ENCODE measurements around the gene ASPG. TPM values are rescaled to one million over a fixed set of nuclear protein-coding genes. Genes with fewer than 3 reads are reported as not detected.
A peak's percentile ranks its signal among the peaks of the same experiment; 100 is the strongest.

Gene ASPG
- total and polyA plus RNA-seq, 2 of the 13 experiments (the other 11 are each of a cell fraction or from before 2014, with no cell fraction given), result not detected

DNA sequence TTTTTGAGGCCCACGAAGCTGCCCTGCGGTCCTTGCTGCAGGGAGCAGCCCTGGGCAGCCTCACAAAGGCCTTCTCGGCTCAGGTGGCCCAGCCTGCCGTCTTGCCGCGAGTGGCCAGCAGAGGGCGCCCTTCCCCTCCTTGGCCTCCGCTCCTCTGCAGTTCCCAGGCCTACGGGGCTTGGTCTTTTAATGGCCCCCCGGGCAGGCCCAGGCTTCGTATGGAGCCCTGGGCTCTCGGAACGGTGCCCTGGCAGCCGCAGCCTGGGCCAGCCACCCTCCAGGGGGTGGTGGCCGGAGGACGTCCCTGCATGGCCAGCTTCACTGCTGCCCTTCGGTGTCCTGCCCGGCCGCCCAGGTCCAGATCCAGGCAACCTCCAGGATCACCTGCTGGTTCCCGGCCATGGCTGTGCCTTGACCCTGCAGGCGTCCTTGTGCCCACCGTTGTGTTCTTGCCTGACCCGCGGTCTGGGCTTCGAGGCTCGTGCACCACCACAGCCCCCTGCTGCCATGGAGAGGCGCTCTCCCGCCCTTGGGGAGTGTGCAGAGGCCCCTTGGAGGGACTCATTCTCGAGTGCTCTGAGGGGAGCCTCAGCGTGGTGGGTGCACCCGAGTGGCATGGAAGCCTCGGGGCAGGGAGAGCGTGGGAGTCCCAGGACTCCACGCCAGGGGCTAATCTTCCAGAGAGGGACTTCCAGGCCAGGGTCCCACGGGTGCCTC lies 9.4 kb downstream of the ASPG start (continued):
- TF ChIP-seq HNRNPLL (IDR thresholded peaks at IDR 0.05; ENCODE audit: low read depth, low read length, poor library complexity, severe bottlenecking), result peak; percentile 22
- TF ChIP-seq STAT5B (CRISPR knock-in tag; IDR thresholded peaks at IDR 0.05), result no peak
- TF ChIP-seq ZC3H4 (CRISPR knock-in tag; IDR thresholded peaks at IDR 0.05; ENCODE audit: borderline replicate concordance), result no peak
- TF ChIP-seq MAFK (conservative IDR thresholded peaks at IDR 0.05 in 1 of 2, IDR thresholded peaks at IDR 0.05 in 1 of 2; ENCODE audit: low read length in 2 of 2), result no peak
- peak; percentile 38; the same call in 1 of the 2 replicates for TF ChIP-seq RAD21 (CRISPR knock-in tag; IDR thresholded peaks at IDR 0.05)

DNA sequence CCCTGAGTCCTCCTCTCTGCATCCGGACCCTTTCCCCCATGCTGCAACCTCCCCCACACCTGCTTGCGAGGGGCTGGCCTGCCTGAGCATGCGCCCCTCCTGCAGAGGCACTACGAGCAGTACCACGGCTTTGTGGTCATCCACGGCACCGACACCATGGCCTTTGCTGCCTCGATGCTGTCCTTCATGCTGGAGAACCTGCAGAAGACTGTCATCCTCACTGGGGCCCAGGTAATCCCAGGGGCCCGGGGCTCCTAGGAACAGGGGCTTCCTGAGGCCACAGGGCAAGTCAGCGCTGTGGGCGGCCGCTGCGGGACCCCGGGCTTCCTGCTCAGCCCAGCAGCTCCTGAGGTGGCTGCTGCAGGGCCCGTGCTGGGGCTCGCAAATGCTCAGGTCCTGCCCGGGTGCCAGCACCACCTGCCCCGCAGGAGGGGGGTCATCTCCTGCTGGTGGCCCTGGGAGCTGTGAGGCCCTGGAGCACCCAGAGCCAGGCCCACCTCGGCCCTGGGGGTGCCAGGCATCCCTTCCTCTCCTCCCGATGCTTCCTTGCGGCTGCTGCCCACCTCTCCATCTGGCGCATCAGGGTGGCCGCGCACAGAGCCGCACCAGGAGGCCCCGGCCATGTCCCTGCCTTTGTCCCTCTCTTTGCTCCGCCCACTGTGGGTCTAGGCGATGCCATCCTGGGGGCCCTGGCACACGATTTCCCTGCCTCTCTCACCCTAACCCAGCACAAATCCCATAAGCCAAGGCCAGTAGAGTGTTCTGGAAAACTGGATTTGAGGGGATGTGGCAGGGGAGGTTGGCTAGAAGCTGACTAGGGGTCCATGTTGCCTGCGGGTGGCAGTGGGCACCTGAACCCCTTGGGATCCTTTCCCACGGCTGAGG lies 10.2 kb downstream of the ASPG start:
- no TSS peak for BruUV-seq (replicated peaks)
- intact Hi-C loops (cut with micrococcal nuclease; ENCODE audit: unreplicated experiment), result no loop called here
- DNase-seq (ENCODE audit: low spot score) (no peak), ATAC-seq (no peak), FAIRE-seq (no peak)
- ChIA-PET POLR2A (no interaction called here), CTCF (ENCODE audit: low intra/inter-chr PET ratio, low total read pairs) (no interaction called here)
- in situ Hi-C loops (cut with HindIII; ENCODE audit: extremely low pct_ligation_motif_present, low pct_unique_long_range_greater_than_20kb), result loop anchor here (5.0 kb wide), 1 partner anchor 37 kb away; no protein-coding TSS in a partner anchor
- H3K79me2 ChIP-seq (ENCODE audit: insufficient read depth, low read length), result no peaks in the 10 kb centered on the region
- H3K9me3 ChIP-seq (ENCODE audit: low read length), result no peaks in the 10 kb centered on the region
- H3K4me3 ChIP-seq (replicated peaks in 1 of 3; ENCODE audit: insufficient read depth in 1 of 3, low read depth in 2 of 3, low read length in 3 of 3), result no peak overlapping the region
- H3K9ac ChIP-seq (ENCODE audit: insufficient read depth, low read depth, low read length), result no peak overlapping the region
- H3K36me3 ChIP-seq (replicated peaks in 1 of 2; ENCODE audit: control insufficient read depth in 1 of 2, insufficient read depth in 2 of 2, low read length in 2 of 2), result no peaks in the 10 kb centered on the region
- 44% methylated on average over 17 of the region's 31 CpGs for WGBS (ENCODE audit: low lambda C conversion rate)
- H3K27ac ChIP-seq (ENCODE audit: extremely low read length, insufficient read depth, low read length), result no peak overlapping the region
- H3K4me2 ChIP-seq (ENCODE audit: low read depth, low read length), result no peak overlapping the region
- H2AFZ ChIP-seq (ENCODE audit: low read length), result no peak overlapping the region
- peaks cover 7 to 28% of the 10 kb centered on the region in 2 experiments; a peak in 4 of 5 replicates for H3K27me3 ChIP-seq (ENCODE audit: control insufficient read depth in 1 of 2, insufficient read depth in 2 of 2, low read length in 2 of 2)
- H3K4me1 ChIP-seq (ENCODE audit: insufficient read depth, low read length), result peaks cover 7% of the 10 kb centered on the region; the same call in 1 of the 2 replicates
- H4K20me1 ChIP-seq (ENCODE audit: insufficient read depth, low read length), result no peaks in the 10 kb centered on the region; the same call in 1 of the 2 replicates
- TF ChIP-seq PHB2 (IDR thresholded peaks at IDR 0.05; ENCODE audit: partially characterized antibody) (no peak), ASH2L (IDR thresholded peaks at IDR 0.05; ENCODE audit: insufficient read length, low read depth, low read length) (no peak), ZKSCAN8 (CRISPR knock-in tag; IDR thresholded peaks at IDR 0.05; ENCODE audit: borderline replicate concordance) (no peak), ZSCAN21 (CRISPR knock-in tag; IDR thresholded peaks at IDR 0.05; ENCODE audit: borderline replicate concordance) (no peak), SCMH1 (CRISPR knock-in tag; IDR thresholded peaks at IDR 0.05; ENCODE audit: borderline replicate concordance) (no peak), KMT2A (CRISPR knock-in tag; IDR thresholded peaks at IDR 0.05) (no peak), ZNF670 (CRISPR knock-in tag; IDR thresholded peaks at IDR 0.05; ENCODE audit: borderline replicate concordance) (no peak), ZNF761 (CRISPR knock-in tag; conservative IDR thresholded peaks at IDR 0.05) (no peak), ZNF230 (CRISPR knock-in tag; IDR thresholded peaks at IDR 0.05) (no peak), RCOR2 (CRISPR knock-in tag; IDR thresholded peaks at IDR 0.05) (no peak), RXRA (CRISPR knock-in tag; IDR thresholded peaks at IDR 0.05) (no peak)
- TF ChIP-seq, protein P1, sequence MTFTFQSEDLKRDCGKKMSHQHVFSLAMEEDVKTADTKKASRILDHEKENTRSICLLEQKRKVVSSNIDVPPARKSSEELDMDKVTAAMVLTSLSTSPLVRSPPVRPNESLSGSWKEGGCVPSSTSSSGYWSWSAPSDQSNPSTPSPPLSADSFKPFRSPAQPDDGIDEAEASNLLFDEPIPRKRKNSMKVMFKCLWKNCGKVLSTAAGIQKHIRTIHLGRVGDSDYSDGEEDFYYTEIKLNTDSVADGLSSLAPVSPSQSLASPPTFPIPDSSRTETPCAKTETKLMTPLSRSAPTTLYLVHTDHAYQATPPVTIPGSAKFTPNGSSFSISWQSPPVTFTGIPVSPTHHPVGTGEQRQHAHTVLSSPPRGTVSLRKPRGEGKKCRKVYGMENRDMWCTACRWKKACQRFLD (CRISPR knock-in tag; IDR thresholded peaks at IDR 0.05; ENCODE audit: borderline replicate concordance), result no peak
- TF ChIP-seq, protein P2, sequence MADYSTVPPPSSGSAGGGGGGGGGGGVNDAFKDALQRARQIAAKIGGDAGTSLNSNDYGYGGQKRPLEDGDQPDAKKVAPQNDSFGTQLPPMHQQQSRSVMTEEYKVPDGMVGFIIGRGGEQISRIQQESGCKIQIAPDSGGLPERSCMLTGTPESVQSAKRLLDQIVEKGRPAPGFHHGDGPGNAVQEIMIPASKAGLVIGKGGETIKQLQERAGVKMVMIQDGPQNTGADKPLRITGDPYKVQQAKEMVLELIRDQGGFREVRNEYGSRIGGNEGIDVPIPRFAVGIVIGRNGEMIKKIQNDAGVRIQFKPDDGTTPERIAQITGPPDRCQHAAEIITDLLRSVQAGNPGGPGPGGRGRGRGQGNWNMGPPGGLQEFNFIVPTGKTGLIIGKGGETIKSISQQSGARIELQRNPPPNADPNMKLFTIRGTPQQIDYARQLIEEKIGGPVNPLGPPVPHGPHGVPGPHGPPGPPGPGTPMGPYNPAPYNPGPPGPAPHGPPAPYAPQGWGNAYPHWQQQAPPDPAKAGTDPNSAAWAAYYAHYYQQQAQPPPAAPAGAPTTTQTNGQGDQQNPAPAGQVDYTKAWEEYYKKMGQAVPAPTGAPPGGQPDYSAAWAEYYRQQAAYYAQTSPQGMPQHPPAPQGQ (CRISPR knock-in tag; IDR thresholded peaks at IDR 0.05; ENCODE audit: borderline replicate concordance), result no peak

Measured in HepG2 (cell line).